GM12892 (cell line): ENCODE data around the gene CEP112.

ENCODE experiments used
- POLR2A ChIP-seq: IDR thresholded peaks from 2 replicates; pipeline ENCODE4 v1.6.1; 2011; ENCODE audit warnings: low read depth, low read length, control low read depth
- TAF1 ChIP-seq: IDR thresholded peaks from 2 replicates; pipeline ENCODE4 v1.6.1; 2011; ENCODE audit warnings: low read depth, mild to moderate bottlenecking, control low read depth, low read length, borderline replicate concordance

- TF ChIP-seq POLR2A (no peak), TAF1 (no peak)
Observed at GRCh38 chr17:66185862-66186261, 6.1 kb downstream of the CEP112 start.
